ENCODE results near the gene NKX2-2.

The NKX2-2 gene

DNA sequence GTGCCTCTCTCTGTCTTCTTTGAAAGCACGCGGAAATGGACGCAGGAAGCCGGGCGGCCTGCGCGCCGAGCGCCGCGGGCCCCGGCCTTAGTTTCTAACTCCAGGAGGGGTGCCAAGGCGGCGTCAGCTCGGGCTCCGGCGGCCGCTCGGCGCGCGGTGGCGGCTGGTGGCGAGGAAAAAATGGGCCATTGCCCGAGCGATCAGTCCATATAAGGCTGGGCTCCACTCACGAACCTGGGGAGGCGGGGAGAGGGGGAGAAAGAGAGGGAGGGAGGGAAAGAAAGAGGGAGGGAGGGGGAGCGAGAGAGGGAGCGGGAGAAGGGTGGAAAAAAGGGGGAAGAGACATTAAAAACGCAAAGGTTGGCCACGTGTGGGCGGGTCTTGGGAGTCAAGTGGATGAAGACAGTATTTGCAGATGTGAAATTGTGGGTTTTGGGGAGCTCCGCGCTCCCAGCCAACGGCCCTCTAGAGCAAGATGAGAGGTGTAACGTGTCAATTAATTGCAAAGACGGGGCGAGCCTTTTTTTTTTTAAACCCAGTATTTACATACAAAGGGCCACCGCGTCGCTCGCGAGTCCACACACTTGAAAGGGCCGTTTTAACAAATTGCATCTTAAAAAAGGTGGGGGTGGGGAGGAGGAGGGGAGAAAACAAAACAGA, at the start of gene NKX2-2:
TSS of gene NKX2-2 (minus strand) at position 184 of the 660 bp plus-strand sequence. CDS start 395 bp downstream, outside the sequence.
- DNase-seq (ENCODE audit: low read depth in 2 of 3, low spot score in 1 of 3) = no peak

DNA sequence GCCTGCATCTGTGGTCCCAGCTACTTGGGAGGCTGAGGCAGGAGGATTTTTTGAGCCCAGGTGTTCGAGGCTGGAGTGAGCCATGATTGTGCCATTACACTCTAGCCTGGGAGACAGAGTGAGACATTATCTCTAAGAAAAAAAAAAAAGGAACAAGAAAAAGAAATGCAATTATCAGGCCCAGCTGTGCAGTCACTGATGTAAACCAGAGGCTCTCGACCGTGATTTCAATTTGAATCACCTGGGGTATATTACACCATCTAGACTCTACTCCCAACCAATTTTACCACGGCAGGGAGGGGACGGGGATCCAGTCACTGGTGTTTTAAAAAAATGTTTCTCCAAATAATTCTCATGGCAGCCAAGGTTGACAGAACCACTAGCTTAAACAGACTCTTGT, 48.8 kb upstream of the NKX2-2 start:
- no peak for DNase-seq (ENCODE audit: low read depth in 2 of 3, low spot score in 1 of 3)

DNA sequence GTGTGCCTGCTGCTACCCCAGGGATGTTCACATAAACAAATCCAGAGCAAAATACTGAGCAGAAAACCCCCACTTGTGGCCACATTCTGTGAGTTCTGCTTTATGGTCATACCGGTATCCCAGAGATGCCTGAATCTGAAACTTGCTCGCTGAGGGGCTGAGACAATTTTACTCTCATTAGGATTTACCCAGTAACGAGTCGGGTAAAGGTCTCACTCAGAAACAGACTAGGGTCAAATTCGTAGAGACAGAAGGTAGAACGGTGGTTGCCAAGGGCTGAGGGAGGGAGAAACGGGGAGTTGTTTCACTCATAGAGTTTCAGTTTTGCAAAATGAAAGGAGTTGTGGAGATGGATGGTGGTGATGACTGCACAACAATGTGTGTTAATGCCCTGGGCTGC, 45.4 kb upstream of the NKX2-2 start:
- DNase-seq (ENCODE audit: low read depth in 2 of 3, low spot score in 1 of 3) = no peak

DNA sequence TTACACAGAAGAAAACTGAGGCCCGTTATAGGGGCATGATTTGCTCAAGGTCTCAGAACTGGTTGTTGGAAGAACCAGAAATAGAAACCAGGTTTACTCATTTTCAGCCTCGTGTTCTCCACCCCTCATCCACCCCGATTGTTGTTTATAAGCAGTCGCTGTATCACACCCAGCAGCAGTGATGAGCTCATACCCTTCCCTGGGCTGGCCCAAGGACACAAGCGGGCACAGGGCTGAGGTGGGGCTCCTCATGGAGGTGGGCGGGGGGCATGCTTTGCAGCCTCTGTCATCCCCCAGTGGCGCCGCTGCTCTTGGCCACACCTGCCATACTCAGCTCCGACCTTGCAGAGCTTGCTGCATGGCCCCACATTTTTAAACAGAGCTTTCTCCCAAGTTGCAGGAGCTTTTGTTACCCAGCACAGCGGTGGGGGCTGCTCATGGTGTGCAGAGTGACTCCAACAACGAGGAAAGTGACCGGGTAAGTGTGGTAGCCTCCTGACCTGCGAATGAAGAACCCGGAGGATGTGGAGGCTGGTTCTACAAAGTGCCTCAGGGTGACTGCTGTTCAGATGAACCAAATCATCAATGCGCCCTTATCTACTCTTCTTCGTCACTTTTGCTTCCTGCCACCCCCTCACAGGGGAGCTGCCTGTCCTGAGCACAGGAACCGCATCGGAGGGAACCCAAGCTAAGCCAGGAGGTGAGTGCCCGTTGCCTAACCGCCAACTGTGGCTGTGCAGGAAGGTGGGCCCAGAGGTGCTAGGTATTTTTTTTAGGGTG, 43.6 kb upstream of the NKX2-2 start:
- no peak for DNase-seq (ENCODE audit: low read depth in 2 of 3, low spot score in 1 of 3)

DNA sequence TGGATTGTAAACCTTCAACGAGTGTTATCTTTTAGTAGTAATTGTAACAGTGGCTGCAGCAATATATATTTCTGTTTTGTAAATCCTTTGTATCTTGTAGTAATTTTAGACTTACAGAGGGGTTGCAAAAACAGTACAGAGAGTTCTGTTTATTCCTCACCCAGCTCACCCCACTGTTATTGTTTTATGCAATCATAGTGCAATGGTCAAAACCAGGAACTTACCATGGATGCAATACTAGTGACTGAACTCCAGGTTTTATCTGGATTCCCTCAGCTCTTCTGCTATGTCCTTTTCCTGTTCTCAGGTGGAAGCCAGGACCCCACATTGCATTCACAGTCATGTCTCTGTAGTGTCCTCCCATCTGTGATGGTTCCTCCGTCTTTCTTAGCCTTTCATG, 42.5 kb upstream of the NKX2-2 start:
- no peak for DNase-seq (ENCODE audit: low read depth in 2 of 3, low spot score in 1 of 3)

DNA sequence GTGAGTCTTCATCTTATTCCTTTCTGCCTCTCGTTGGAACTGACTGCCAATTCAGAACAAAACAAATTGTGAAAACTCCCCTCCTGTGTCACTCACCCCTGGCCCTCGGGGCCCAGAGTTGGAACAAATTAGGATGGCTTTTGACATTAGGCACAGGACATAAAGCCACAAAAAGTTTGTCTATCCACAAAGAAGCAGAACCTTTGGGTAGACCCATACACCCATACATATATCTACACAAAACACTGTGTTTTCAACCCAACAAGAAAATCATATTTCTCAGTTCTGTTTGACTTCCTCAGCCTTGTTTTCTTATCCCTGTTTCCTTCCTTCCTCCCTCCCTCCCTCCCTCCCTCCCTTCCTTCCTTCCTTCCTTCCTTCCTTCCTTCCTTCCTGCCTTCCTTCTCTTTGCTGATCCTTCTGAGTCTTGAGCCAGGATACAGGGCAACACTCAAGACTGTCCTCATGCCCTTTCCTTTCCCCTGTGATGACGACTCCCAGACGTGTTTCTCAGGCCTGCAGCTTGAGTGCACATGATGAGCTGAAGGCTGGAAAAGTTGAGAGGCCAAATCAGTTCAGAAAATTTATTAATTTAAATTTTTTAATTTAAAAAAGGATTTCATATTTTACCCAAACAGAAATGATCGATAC, 41.7 kb upstream of the NKX2-2 start:
- no peak for DNase-seq (ENCODE audit: low read depth in 2 of 3, low spot score in 1 of 3)

DNA sequence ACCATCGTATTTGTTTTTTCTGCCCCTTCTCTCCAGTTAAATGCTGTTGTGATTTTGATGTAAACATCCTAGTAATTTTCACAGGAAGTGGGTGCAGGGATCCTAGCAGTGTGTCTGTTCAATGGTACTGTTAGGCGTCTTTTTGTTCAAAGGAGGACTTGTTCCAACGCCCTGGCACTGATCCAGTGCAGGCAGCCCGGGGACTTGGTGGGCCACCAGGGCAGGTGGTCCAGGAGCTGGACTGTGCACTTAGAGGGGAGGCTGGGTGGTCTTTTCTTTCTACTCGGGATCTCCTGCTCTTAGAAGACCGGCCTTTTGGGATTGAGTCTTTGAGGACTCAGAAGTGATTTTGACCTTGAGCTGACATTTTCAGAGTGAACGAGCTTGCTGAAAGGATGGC, 41.1 kb upstream of the NKX2-2 start:
- no peak for DNase-seq (ENCODE audit: low read depth in 2 of 3, low spot score in 1 of 3)

DNA sequence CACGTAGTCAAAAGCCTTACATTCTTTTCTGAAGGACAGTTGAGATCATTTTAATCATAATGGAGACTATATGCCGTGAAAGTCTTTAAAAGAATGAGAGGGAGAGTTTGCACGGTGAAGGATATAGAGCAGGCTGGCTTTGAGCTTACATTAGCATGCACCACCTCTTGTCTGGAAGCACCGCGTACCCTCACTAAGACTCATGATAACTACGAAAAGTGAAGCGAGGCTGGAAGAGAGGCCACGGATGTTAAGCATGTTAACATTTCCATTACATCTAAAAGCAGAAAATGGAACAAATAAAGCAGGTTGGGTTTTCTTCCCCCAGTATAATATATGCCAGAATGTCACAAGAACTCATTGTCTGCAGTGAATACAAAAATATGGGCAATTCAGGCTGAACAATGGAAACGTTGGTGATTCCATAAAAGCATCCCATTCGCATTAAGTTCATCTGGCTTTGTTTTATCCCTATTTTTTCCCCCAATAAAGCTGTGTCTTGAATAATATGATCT, 40.6 kb upstream of the NKX2-2 start:
- no peak for DNase-seq (ENCODE audit: low read depth in 2 of 3, low spot score in 1 of 3)

DNA sequence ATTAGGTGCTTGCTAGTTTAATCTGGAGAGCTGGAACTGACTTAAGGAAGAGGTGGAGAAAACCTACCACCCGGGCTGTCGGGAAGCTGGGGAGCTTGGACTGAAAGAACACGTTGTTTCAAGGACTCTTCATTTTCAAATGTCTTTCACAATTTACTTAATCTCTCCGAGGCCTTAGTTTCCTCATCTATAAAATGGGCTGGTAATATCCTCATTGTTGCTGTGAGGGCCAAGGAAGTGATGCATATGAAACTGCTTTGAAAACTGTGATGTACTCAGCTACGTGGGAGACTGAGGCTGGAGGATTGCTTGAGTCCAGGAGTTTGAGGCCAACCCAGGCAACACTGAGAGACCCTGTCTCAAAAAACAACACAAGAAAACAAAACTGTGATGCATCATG, 36.7 kb upstream of the NKX2-2 start:
- no peak for DNase-seq (ENCODE audit: low read depth in 2 of 3, low spot score in 1 of 3)

DNA sequence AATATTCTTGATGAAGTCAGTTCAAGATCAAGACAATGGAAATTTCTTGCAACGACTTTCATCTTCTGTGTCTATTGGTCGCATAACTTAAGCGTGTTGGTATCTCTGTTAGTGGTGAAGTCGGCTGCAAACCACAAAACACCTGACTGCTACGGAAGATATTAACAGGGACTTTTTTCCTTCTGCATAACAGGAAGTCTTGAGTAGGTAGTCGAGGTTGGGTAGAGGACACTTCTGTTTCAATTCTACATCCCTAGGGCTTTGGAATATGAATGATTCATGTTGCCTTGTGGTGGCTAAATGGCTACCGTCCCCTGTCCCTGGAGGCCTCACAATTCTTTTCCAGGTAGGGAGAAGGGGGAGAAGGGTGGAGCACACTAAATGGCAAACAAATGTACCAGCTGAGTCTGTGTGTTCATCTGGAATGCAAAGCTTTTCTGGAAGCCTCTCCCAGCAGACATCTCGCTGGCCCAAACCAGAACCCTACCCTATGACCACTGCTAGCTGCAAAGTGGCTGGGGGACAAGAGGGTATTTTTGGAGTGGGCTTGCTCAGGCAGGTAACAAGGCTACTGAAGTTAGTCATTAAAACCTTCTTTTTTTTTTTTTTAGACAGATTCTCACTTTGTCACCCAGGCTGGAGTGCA, 34.6 kb upstream of the NKX2-2 start:
- DNase-seq (ENCODE audit: low read depth in 2 of 3, low spot score in 1 of 3) = peak in 2 of 3 donors; percentile 32 to 38

DNA sequence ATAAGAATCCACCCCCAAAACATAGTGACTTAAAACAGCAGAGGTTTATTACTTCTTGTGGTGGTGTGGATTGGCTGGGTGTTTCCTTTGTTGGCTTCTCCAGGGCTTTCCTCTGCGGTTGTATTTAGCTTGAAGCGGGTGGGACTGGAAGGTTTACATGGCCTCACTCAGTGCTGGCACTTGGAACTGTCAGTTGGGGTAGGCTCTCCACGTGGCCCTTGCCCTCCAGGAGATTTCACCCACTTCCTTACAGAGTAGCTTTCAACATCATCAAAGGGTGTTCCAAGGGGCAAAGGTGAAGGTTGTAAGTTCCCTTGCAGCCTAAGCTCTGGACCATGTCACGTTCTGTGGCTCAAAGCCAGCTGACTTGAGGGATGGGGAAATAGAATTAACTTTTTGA, 32.5 kb upstream of the NKX2-2 start:
- no peak for DNase-seq (ENCODE audit: low read depth in 2 of 3, low spot score in 1 of 3)

DNA sequence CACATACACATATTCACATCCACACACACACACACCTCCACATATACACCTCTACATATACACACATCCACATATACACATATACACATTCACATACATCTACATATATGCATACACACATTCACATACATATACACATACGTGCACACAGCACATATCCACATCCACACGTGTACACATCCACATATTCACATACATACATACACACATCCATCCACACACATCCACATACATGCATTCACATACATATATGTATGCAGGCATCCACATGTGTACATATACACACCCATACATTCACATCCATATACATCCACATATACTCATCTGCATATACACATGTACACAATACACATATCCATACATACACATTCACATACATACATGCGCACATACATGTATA, 25.6 kb upstream of the NKX2-2 start:
- DNase-seq (ENCODE audit: low read depth in 2 of 3, low spot score in 1 of 3) = no peak

DNA sequence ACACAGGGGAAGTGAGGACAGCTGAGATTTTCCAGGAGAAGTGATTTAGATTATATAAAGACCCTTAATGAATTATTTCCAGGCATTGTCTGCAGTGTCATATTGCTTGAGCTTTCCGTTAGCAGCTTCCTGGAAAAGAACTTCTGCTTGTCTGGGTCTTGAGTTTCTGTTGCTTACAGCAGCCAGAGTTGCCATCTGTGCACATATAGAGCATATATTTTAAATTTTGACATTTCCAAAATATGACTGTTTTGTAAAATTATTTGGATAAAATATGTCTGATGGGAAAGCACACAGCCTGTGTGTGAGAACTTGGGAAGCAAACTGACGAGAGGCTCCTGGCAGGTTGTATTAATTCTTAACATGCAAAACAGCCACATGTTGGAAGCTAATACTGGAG, 21.0 kb upstream of the NKX2-2 start:
- DNase-seq (ENCODE audit: low read depth in 2 of 3, low spot score in 1 of 3) = no peak

DNA sequence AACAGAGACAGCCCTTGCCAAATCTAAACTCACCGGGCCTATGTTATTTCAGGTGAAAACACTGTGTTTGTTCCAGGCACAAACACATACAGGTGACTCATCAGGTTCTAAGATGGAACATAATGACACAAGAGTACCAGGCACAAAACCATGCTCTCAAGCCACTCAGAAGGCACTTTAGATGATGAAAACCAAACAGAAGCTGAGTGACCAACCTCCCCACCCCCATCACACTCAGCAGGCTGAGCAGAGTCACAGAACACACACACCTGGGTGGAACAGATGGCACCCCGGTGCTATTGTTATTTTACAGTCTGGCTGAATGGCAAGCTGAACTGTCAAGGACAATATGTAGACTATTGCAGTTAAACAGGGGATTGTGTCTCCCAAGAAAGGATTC, 20.6 kb upstream of the NKX2-2 start:
- DNase-seq (ENCODE audit: low read depth in 2 of 3, low spot score in 1 of 3) = no peak

DNA sequence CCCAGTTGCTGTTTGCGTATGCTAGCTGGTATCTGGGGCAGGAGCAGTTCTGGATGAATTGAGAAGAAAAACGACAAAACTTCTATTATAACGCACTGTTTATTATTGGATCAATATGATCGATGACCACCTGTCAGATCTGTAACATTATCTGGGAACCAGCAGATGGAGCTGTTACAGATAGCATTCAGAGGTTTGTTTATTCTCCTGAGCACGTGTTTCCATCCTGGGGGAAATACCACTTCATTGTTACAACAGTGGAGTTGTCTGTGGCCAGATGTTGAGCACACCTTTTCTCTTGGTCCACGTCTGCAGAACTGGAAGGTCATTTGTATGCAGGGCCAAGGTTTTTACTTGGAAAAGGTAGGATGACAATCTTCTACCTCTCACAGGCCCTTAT, 16.0 kb upstream of the NKX2-2 start:
- no peak for DNase-seq (ENCODE audit: low read depth in 2 of 3, low spot score in 1 of 3)

DNA sequence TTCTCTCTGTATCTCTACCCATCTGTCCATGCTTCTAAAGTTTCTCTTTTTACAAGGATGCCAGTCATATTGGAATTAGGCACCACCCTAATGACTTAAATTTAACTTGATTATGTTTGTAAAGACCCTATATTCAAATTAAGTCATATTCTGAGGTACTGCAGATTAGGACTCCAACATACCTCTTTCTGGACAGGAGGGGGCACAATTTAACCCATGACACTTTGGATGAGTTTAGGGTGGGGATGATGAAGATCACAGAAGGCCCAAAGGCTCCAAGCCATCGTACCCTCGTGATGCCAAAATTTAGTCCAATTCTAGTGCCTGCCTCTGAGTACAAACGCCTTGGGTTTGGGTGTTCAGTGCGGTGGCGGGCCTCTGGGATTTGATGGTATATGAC, 15.0 kb upstream of the NKX2-2 start:
- DNase-seq (ENCODE audit: low read depth in 2 of 3, low spot score in 1 of 3) = no peak

DNA sequence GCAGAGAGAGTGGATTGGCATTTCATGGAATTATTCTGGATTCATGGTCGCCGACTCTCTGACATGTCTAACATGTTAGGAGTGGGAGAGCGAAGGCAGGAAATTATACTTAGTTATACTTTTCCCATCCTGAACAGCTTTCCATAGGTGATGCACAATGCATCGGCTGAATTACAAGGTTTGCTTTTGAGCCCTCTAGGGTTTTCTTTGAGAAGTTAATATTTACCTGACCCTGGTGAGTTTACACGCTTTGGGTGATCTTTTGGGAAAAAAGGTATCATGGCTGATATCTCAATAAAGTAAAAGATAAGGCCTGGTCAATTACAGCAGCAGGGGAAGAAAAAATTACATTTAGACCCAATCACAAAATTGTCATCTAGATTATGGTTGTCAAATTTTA, 14.0 kb upstream of the NKX2-2 start:
- no peak for DNase-seq (ENCODE audit: low read depth in 2 of 3, low spot score in 1 of 3)

DNA sequence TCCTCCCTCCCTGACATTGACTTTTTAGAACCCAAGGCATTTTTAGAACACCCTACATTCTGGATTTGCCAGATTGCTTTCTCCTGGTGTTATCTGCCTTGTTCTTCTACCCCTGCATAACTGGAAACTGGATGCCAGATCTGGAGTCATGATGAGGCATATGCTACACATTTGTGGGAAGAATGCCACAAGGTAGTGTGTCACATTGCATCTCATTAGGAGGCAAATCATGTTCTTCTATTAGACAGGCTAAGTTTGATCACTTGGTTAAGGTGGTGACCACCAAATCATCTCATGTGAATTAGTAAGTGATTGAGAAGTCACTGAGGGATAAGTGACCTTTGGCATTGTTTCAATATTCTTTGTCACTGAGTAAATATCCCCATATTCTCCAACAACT, 12.9 kb upstream of the NKX2-2 start:
- no peak for DNase-seq (ENCODE audit: low read depth in 2 of 3, low spot score in 1 of 3)

DNA sequence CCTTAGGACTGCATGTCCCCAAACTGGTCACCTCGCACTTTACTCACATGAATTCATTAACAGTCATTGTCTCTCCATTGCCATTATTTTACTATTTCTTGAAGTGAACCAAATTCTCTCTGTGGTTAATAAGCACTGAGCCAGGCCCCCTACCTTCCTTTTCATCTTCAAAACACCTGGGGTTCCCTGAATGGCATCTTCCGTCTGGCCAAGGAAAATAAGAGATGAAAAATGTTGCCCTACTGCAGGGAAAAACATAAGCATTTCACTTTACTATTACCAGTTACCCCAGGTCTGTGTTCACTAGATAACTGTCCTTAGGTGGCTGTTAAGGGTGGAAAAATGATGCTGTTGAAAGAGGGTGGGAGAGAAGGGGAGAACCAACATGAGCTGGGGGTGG, 10.0 kb upstream of the NKX2-2 start:
- DNase-seq (ENCODE audit: low read depth in 2 of 3, low spot score in 1 of 3) = no peak

DNA sequence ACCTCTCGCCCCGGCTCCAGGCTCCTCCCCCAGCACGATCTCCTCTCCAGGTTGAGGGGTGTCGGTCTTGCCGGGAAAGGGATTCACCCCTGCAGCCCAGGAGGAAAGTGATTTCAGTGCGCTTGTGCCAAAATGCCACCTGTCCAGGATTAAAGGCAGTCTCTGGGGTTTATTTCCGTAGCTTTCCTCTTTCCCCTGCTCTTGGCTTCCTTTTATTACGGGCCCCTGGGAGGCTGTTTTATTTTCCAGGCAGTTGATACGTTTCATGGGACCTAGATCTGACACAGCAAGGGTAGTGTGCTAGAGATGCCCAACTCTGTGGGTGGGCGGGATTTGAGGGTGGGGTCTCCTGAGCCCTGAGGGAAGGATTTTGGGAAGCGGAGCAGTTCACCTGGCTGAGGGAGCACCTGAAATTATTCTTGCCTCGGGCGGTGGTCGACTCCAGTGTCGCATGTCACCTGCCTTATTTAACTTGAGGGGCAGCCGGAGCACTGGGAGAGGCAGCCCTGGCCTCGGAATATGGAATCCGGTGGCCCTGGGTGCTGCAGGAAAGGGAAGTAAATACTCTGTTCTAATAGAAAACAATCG, 9.5 kb upstream of the NKX2-2 start:
- DNase-seq (ENCODE audit: low read depth in 2 of 3, low spot score in 1 of 3) = no peak

Measured in stimulated activated CD4-positive, alpha-beta T cell treated with anti-CD3 and anti-CD28 coated beads, Interleukin-12 subunit alpha, Interleukin-12 subunit beta, amount 100 ng/mL, for 48 hours (primary cell).